Osteocyte (in vitro differentiated cells): ENCODE results near the gene ITGAD. TPM values are rescaled to one million over a fixed set of nuclear protein-coding genes. Genes with fewer than 3 reads are reported as not detected.

Experiments
- DNase-seq: peaks from one replicate; pipeline ENCODE4 v3.0.0; 2021; ENCODE audit warnings: mixed read lengths; ENCODE audit not compliant: unreplicated experiment; ENCODE audit errors: extremely low spot score
- H3K27ac Mint-ChIP-seq: one replicate; pipeline ENCODE4 v1.8.0; 2021; ENCODE audit warnings: mild to moderate bottlenecking, mixed read lengths; ENCODE audit not compliant: unreplicated experiment
- H3K27me3 Mint-ChIP-seq: one replicate; pipeline ENCODE4 v1.8.0; 2021; ENCODE audit warnings: mixed read lengths; ENCODE audit not compliant: unreplicated experiment
- H3K36me3 Mint-ChIP-seq: one replicate; pipeline ENCODE4 v1.8.0; 2021; ENCODE audit warnings: mixed read lengths; ENCODE audit not compliant: unreplicated experiment
- H3K4me1 Mint-ChIP-seq: one replicate; pipeline ENCODE4 v1.8.0; 2021; ENCODE audit warnings: mixed read lengths; ENCODE audit not compliant: unreplicated experiment
- H3K4me3 Mint-ChIP-seq: one replicate; pipeline ENCODE4 v1.8.0; 2021; ENCODE audit warnings: mild to moderate bottlenecking, moderate library complexity, mixed read lengths; ENCODE audit not compliant: unreplicated experiment
- H3K9me3 Mint-ChIP-seq: one replicate; pipeline ENCODE4 v1.8.0; 2021; ENCODE audit warnings: mixed read lengths; ENCODE audit not compliant: unreplicated experiment
- total RNA-seq: library from RNA; stranded (reverse); gene quantifications from 2 replicates; pipeline ENCODE4 v1.2.1, GENCODE V29; 2021
- TF ChIP-seq, protein P1 (sequence below): fragments of 200-600 bp; sonication (generic); IDR thresholded peaks from 2 replicates; pipeline ENCODE4 v1.5.0; 2021; ENCODE audit warnings: antibody characterized with exemption, mild to moderate bottlenecking, moderate library complexity

Gene ITGAD
- total RNA-seq, 1 donor from 2014 or later = not detected

DNA sequence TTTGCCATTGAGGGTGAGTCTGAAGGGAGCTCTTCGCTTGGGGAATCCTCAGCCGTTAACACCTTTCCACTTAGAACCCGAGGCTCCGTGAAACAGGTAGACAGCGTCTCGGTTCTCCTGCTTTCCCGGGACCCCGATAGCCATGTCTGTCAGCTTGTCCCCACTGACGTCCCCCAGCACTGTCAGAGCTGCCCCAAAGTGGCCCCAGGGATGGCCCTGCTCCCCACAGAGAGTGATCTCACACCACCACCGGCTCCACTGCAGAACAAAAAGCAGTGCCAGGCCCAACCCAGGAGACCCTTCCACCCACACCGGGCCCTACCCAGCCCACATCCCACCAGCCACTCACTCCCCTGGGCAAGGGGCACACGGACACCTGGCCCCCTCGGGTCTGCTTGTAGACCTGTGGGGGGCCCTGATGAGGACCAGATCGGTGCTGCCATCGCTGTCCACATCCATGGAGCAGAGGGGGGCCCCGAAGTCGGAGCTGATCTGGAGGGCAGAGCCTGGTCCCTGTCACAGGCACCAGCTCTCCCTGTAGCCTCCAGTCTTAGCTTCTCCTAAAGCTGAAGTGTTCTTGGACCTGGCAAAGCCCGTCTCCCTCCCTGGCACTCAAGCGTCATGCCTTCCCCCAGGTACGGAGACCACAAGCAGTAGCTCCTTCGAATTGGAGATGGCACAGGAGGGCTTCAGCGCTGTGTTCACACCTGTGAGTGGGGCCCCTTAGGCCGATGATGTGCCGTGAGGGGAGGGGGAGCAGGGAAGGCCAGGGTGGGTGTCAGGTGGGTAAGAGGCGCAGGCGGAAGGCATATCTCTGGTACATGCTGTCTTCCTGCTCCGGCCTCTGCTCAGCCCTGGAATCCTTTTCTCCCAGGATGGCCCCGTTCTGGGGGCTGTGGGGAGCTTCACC, 31.7 kb upstream of the ITGAD start:
- H3K27ac Mint-ChIP-seq = no peak overlapping the region
- no peaks in the 10 kb centered on the region for H3K36me3 Mint-ChIP-seq
- H3K27me3 Mint-ChIP-seq = peaks cover 3% of the 10 kb centered on the region
- H3K9me3 Mint-ChIP-seq = no peaks in the 10 kb centered on the region
- no peak overlapping the region for H3K4me3 Mint-ChIP-seq
- TF ChIP-seq, protein P1, sequence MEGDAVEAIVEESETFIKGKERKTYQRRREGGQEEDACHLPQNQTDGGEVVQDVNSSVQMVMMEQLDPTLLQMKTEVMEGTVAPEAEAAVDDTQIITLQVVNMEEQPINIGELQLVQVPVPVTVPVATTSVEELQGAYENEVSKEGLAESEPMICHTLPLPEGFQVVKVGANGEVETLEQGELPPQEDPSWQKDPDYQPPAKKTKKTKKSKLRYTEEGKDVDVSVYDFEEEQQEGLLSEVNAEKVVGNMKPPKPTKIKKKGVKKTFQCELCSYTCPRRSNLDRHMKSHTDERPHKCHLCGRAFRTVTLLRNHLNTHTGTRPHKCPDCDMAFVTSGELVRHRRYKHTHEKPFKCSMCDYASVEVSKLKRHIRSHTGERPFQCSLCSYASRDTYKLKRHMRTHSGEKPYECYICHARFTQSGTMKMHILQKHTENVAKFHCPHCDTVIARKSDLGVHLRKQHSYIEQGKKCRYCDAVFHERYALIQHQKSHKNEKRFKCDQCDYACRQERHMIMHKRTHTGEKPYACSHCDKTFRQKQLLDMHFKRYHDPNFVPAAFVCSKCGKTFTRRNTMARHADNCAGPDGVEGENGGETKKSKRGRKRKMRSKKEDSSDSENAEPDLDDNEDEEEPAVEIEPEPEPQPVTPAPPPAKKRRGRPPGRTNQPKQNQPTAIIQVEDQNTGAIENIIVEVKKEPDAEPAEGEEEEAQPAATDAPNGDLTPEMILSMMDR = no peak
- DNase-seq = no peak
- H3K4me1 Mint-ChIP-seq = no peaks in the 10 kb centered on the region

DNA sequence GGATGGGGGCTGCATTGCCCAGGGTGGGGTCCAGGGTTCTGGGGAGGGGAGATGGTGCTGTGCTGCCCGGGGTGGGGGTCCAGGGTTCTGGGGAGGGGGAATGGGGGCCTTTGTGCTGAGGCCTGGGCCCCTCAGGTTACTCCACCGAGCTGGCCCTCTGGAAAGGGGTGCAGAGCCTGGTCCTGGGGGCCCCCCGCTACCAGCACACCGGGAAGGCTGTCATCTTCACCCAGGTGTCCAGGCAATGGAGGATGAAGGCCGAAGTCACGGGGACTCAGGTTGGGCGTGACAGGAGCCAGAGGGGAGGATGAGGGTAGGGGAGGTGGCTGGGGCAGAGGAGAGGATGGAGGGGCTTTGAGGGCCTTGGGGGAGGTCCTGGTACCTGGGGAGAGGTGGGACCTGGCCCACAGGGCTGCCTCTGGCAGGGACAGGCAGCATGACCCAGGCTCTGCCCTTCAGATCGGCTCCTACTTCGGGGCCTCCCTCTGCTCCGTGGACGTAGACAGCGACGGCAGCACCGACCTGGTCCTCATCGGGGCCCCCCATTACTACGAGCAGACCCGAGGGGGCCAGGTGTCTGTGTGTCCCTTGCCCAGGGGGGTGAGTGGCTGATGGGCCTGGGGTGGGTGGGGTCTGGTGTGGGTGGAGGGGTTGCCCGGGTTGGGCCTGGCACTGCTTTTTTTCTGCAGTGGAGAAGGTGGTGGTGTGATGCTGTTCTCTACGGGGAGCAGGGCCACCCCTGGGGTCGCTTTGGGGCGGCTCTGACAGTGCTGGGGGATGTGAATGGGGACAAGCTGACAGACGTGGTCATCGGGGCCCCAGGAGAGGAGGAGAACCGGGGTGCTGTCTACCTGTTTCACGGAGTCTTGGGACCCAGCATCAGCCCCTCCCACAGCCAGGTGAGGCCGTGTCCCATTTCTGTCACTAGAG, 30.4 kb upstream of the ITGAD start:
- no peaks in the 10 kb centered on the region for H3K4me1 Mint-ChIP-seq
- DNase-seq = no peak
- no peaks in the 10 kb centered on the region for H3K36me3 Mint-ChIP-seq
- peaks cover 12% of the 10 kb centered on the region for H3K27me3 Mint-ChIP-seq
- H3K27ac Mint-ChIP-seq = no peak overlapping the region
- no peaks in the 10 kb centered on the region for H3K9me3 Mint-ChIP-seq
- TF ChIP-seq, protein P1 = no peak
- no peak overlapping the region for H3K4me3 Mint-ChIP-seq

- Mint-ChIP-seq H3K4me3 (no peak overlapping the region), H3K36me3 (no peaks in the 10 kb centered on the region), H3K27me3 (peaks cover 13% of the 10 kb centered on the region), H3K9me3 (no peaks in the 10 kb centered on the region), H3K4me1 (no peaks in the 10 kb centered on the region), H3K27ac (no peak overlapping the region)
- DNase-seq = no peak
- TF ChIP-seq, protein P1 = no peak
These were observed 29.4 kb upstream of the ITGAD start for GRCh38 chr16:31363721-31364120.

DNA sequence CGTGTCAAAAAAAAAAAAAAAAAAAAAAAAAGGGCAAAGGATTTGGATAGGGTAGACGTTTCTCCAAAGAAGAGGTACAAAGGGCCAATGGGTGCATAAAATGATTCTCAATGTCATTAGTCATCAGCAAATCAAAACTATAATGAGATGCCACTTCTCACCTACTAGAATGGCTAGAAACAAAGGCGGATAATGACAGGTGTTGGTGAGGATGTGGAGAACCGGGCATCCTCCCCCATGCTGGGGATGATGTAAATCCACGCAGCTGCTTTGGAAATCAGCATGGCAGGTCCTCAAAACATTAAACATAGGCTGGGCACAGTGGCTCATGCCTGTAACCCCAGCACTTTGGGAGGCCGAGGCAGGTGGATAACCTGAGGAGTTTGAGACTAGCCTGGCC, 28.7 kb upstream of the ITGAD start:
- Mint-ChIP-seq H3K27ac (no peak overlapping the region), H3K4me3 (no peak overlapping the region), H3K9me3 (no peaks in the 10 kb centered on the region), H3K4me1 (no peaks in the 10 kb centered on the region), H3K27me3 (peaks cover 13% of the 10 kb centered on the region), H3K36me3 (no peaks in the 10 kb centered on the region)
- TF ChIP-seq, protein P1 = no peak
- no peak for DNase-seq
